ENCODE data around the gene SIVA1.

Gene SIVA1

DNA sequence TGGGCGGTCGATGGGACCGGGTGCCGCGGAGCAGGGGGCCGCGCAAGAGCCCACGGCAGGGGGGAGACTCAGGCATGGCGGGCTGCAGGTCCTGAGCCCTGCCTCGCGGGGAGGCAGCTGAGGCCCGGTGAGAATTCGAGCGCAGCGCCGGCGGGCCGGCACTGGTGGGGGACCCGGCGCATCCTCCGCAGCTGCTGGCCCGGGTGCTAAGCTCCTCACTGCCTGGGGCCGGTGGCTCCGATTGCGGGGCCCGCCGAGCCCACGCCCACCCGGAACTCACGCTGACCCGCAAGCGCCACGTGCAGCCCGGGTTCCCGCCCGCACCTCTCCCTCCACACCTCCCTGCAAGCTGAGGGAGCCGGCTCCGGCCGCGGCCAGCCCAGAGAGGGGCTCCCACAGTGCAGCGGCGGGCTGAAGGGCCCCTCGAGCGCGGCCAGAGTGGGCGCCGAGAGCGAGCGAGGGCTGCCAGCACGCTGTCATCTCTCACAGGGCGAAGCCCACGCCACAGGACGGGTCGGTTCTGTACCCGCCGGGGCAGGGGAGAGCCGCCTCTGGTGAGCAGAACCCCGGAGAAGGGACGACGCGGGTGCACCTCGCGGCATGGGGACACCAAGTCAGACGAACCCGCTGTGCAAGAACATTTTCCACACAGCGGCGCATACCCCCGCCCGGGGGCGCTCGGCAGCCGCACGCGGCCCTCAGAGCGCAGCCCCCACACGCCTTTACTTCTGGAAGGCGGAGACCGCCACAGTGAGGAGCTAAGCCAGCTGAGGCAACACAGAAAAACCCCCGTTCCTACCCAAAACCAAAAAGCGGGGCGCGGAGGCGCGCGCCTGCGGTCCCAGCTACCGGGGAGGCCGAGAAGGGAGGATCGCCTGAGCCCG, 1.2 kb upstream of the SIVA1 start:
- H3K4me2 ChIP-seq (ENCODE audit: low read depth, low read length, poor library complexity, severe bottlenecking): peak overlapping the region; percentile 94
- H3K27me3 ChIP-seq (ENCODE audit: low read length): no peaks in the 10 kb centered on the region
- peak overlapping the region; percentile 79 for H3K27ac ChIP-seq (ENCODE audit: low read depth, low read length)

DNA sequence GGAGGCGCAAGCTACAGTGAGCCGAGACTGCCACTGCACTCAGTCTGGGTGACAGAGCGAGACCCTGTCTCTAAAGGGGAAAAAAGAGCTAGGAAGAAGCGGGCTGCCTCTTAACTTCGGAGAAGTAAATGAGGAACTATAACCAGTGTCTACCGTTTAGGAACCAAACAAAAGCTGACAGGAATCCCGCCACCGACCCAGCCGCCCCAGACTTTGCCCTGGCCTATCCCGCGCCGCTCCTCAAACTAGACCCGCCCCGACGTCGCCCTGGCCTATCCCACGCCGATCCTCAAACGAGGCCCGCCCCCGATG, 568 bp upstream of the SIVA1 start:
- Histone ChIP-seq H3K4me2 (ENCODE audit: low read depth, low read length, poor library complexity, severe bottlenecking) (peak overlapping the region; percentile 94), H3K36me3 (ENCODE audit: low read length) (no peaks in the 10 kb centered on the region), H3K27ac (ENCODE audit: low read depth, low read length) (peak overlapping the region; percentile 79), H3K9ac (ENCODE audit: low read length) (peak overlapping the region; percentile 71), H2AFZ (ENCODE audit: low read depth, low read length, severe bottlenecking) (peak overlapping the region; percentile 94), H4K20me1 (ENCODE audit: low read depth, low read length) (no peaks in the 10 kb centered on the region; the same call in 1 of the 2 replicates), H3K9me2 (replicated peaks; ENCODE audit: insufficient read depth, low read length) (no peaks in the 10 kb centered on the region), H3K27me3 (ENCODE audit: low read length) (no peaks in the 10 kb centered on the region), H3K4me3 (ENCODE audit: insufficient read depth, low read length, poor library complexity, severe bottlenecking) (peak overlapping the region; percentile 67), H3F3A (ENCODE audit: insufficient read depth) (no peaks in the 10 kb centered on the region), H3K9me3 (ENCODE audit: insufficient read depth, low read length) (no peaks in the 10 kb centered on the region), H3K79me2 (ENCODE audit: insufficient read depth, low read length) (peaks cover 32% of the 10 kb centered on the region)
- TF ChIP-seq, protein P1, sequence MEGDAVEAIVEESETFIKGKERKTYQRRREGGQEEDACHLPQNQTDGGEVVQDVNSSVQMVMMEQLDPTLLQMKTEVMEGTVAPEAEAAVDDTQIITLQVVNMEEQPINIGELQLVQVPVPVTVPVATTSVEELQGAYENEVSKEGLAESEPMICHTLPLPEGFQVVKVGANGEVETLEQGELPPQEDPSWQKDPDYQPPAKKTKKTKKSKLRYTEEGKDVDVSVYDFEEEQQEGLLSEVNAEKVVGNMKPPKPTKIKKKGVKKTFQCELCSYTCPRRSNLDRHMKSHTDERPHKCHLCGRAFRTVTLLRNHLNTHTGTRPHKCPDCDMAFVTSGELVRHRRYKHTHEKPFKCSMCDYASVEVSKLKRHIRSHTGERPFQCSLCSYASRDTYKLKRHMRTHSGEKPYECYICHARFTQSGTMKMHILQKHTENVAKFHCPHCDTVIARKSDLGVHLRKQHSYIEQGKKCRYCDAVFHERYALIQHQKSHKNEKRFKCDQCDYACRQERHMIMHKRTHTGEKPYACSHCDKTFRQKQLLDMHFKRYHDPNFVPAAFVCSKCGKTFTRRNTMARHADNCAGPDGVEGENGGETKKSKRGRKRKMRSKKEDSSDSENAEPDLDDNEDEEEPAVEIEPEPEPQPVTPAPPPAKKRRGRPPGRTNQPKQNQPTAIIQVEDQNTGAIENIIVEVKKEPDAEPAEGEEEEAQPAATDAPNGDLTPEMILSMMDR (IDR thresholded peaks at IDR 0.05; ENCODE audit: insufficient read depth, low read length, poor library complexity, severe bottlenecking): no peak
- TF ChIP-seq EZH2phosphoT487 (conservative IDR thresholded peaks at IDR 0.05; ENCODE audit: low read length): no peak

More for the DNA sequence above, 1.2 kb upstream of the SIVA1 start:
- Histone ChIP-seq H3F3A (ENCODE audit: insufficient read depth) (no peaks in the 10 kb centered on the region), H3K9me3 (ENCODE audit: insufficient read depth, low read length) (no peaks in the 10 kb centered on the region), H3K4me3 (ENCODE audit: insufficient read depth, low read length, poor library complexity, severe bottlenecking) (peak overlapping the region; percentile 67), H3K9me2 (replicated peaks; ENCODE audit: insufficient read depth, low read length) (no peaks in the 10 kb centered on the region), H2AFZ (ENCODE audit: low read depth, low read length, severe bottlenecking) (peak overlapping the region; percentile 94), H3K9ac (ENCODE audit: low read length) (peak overlapping the region; percentile 71), H3K79me2 (ENCODE audit: insufficient read depth, low read length) (peaks cover 32% of the 10 kb centered on the region), H4K20me1 (ENCODE audit: low read depth, low read length) (no peaks in the 10 kb centered on the region; the same call in 1 of the 2 replicates), H3K36me3 (ENCODE audit: low read length) (no peaks in the 10 kb centered on the region)
- TF ChIP-seq EZH2phosphoT487 (conservative IDR thresholded peaks at IDR 0.05; ENCODE audit: low read length): no peak
- TF ChIP-seq, protein P1 (IDR thresholded peaks at IDR 0.05; ENCODE audit: insufficient read depth, low read length, poor library complexity, severe bottlenecking): no peak

DNA sequence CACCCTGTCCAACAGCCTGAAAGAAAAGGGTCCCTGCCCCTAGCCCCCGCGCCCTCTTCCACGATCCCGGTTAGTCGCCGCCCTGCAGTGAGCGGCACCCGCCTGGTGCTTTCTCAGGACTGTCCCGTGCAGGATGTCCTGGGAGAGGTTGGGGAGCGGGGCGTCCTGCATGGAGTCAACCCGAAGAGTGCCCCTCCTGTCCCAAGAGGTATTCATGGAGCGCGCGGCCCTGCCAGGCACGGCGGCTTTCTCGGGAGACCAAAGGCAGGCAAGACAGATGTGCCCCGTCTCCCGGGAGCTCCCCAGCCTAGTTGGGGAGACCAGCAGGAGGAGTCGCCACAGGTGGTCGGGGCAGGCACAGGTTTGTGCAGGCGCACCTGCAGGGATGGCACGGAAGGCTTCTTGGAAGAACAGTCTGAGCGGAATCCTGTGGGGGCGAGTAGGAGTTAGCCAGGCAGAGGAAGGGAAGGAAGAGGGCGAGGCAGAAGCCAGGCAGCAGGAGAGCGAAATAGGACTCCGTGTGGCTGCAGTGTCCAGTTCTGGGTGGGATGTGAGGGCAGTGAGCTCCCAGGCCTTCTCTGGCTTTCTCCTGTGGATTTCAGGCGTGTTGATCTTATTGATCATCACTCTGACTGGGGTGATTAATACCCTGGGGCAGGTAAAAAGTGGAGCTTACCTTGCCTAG, 723 bp downstream of the SIVA1 start:
- Histone ChIP-seq H3K36me3 (ENCODE audit: low read length) (no peaks in the 10 kb centered on the region), H3K4me2 (ENCODE audit: low read depth, low read length, poor library complexity, severe bottlenecking) (peak overlapping the region; percentile 65), H3K9me3 (ENCODE audit: insufficient read depth, low read length) (no peaks in the 10 kb centered on the region), H3K9me2 (replicated peaks; ENCODE audit: insufficient read depth, low read length) (no peaks in the 10 kb centered on the region), H2AFZ (ENCODE audit: low read depth, low read length, severe bottlenecking) (peak overlapping the region; percentile 23), H3K9ac (ENCODE audit: low read length) (peak overlapping the region; percentile 95), H3K27ac (ENCODE audit: low read depth, low read length) (0 out of 2 replicates have a peak overlapping the region, but pooled peaks have one; percentile 22), H3K27me3 (ENCODE audit: low read length) (no peaks in the 10 kb centered on the region), H4K20me1 (ENCODE audit: low read depth, low read length) (no peaks in the 10 kb centered on the region; the same call in 1 of the 2 replicates), H3K79me2 (ENCODE audit: insufficient read depth, low read length) (peaks cover 32% of the 10 kb centered on the region), H3F3A (ENCODE audit: insufficient read depth) (no peaks in the 10 kb centered on the region), H3K4me3 (ENCODE audit: insufficient read depth, low read length, poor library complexity, severe bottlenecking) (peak overlapping the region; percentile 73)
- TF ChIP-seq, protein P1 (IDR thresholded peaks at IDR 0.05; ENCODE audit: insufficient read depth, low read length, poor library complexity, severe bottlenecking): no peak
- TF ChIP-seq EZH2phosphoT487 (conservative IDR thresholded peaks at IDR 0.05; ENCODE audit: low read length): no peak

Measured in SU-DHL-6 (cell line).